DMS 273 (cell line): ENCODE data around the gene IGFBPL1.

Source experiments
- DNase-seq: peaks from one replicate; lab custom pipeline; 2025; ENCODE audit not compliant: unreplicated experiment; lab: John Stamatoyannopoulos, UW

Gene IGFBPL1

DNA sequence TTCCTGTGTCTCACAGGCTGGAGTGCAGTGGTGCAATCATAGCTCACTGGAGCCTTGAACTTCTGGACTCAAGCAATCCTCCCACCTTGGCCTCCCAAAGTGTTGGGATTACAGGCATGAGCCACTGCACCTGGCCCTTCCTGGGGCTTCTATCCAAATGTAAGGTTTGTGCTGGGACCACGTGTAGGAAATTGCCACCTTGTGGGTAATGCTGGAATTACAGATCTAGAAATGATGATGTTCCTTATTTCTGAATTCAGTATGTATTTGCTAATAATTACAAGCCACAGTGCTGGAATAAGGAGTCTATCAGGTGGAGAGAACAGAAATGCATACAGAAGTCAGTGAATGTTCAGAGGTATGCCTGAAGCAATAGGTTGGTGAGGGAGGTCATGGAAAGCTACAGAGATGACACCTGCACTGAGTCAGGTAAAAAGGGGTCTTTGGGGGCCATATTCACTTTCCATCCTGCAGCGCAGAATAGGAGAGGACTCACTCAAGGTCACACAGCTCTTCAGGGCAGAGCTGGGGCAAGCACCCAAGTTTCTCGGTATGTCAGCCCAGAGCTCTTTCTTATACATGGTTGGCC, 8.8 kb upstream of the IGFBPL1 start:
- peak; percentile 77 for DNase-seq

DNA sequence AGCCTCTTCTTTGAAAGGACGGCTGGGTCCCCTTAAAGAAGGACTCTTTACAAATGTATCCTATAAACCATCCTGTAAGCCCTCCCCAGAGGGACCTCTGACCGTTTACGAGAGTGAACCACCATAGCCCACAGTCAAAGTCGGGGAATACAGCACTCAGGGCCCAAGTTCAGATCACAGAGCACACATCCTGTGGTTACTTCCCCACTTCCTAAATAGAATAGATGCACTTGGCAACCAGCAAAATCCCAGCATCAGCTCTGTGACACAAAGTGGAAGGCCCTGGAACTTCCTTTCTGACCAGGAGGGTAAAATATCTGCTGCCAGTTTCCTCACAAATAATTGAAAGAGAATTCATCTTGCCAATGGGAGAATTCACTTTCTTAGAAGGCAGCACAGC, 6.9 kb upstream of the IGFBPL1 start:
- DNase-seq, result no peak

DNA sequence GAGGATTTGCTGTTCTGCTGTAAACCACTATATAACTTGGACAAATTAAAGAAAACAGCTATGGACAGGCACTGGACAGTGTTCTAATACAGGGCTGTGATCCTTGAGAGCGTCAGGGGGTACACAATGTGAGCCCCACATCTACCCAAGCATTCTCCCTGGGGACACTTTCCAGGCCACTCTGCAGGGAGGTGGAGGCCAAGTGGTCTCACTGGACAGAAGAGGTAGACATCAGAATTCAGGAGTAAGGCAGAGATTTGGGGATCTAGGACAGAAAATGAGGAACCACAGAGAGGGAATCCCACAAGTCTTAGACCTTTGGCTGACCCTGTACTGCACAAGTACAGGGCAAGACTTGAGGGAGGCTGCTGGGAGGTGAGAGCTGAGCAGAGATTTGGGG, 3.8 kb upstream of the IGFBPL1 start:
- DNase-seq, result no peak

DNA sequence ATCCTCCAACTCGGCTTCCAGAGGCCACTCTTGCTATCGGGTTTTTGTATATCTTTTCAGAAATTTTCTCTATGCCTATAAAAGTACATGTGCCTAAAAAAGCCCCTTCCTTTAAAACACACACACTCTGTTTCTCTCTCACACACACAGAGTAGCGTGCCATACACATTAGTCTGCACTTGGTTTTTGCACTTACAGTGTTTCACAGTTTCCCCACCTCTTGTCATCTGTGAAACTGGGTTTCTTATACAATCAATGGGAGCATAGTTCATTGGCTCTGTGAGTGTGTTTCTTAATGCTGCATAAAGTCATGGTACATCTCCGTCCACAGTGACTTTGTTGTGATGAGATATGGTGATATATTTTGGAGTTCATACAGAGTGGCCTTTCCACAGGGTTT, 664 bp upstream of the IGFBPL1 start:
- no peak for DNase-seq

DNA sequence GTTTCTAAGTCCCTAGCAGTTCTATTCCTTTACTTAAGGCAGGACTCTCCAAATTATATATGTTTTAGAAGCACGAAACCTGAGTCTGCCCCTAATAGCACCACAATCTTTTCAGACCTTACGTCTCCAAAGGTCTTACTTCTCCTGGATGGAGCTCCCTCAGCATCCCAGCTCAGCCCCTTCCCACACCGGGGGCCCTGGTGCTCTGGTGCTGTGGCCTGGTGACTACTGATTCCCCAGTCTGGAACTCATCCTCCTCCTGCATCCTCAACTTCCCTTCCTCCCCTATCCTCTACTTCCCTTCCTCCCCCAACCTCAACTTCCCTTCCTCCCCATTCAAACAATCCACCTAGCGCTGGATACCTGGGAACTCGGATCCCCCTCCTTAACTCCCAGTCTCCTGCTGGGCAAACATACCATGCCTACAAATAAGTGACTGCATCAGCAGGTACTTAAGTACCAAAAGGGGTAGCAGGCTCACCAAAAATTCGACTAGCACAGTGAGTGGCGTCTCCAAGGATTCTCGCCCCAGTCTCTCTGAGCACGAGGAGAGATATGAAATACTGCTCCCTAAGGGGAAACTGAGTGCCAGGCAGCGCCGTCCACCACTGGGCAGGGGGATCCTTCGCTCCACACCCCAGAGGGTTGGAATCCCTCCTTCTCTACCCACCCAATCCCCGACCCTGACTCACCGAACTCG, 831 bp downstream of the IGFBPL1 start:
- peak; percentile 77 for DNase-seq

DNA sequence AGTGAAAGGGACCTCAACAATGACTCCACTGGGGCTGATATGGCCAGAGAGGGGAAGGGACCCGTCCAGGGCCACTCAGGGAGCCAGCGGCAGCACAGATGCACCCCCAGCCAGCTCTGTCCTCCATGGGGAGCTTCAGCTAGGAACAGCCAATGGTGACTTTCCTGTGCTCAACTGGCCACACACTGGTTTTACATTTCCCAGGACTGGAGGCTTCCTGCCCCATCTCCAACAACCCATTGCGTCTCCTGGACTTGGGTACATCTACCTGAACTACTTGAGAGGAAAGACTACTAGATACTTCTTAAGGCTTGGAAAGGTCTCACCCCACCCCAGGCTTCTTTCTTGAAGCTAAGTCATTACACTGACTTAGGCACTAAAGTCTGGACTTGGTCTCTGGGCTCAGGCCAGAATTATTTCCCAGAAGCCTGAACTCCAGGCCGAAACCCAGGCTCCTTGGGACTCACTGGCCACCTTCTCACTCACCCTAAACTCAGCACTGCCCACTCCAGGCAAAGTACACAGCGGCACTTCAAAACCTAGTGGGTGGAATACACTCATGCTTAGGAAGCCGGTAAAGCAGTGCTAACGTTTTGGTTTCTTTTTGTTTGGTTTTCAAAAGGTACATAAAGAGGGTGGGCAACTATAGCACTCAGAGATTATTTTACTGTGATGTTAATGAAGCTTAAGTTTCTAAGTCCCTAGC, 1.5 kb downstream of the IGFBPL1 start:
- peak; percentile 65 for DNase-seq

DNA sequence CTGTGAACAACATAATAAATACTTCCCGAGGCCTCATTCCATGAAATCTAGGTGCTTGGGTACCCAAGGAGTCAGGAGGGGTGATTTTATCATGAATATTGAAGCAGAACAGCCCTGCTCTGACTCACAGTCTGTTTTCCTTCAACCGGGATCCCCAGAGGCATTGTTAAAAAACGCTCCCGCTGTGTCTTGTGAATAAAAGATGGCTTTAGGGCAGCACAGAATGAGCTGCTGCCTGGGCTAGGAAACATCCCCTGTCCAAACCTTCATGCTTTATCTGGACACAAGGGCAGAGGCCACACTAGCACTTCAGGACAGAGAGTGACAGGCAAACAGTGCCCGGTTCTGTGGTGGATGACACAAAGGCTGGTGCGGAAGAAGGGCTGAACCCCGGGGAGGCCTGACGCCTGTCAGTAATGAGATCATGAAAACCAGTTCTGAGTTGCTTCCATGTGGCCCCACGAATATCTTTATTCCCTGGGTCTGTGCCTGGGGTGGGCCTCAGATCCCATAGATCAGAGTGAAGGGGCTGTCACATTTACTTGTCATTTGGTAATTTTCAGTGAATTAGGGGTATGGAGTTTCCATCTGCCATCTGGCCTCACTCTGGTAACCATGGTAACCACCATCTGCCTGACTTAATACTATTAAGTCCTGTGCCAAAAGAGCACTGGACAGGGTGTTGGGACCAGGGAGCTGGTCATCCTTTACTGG, 2.6 kb downstream of the IGFBPL1 start:
- DNase-seq, result peak; percentile 93

DNA sequence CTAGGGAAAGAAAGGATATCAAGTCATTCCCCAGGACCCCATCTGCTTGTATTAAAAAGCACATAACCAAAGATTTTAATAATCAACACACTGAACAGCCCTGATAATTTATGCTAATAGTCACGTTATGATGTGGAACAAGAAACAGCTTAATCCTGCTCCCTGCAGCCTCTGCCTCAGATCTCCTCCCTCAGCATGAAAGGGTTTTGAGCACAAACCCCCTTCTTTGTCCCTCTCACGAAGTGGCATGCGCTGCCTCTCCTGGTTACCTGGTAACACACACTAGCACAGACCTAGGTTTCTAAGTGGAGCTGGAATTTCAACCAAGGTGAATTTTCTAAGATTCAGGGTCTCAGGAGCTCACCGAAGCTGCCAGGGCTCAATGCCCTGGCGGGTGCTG, 5.1 kb downstream of the IGFBPL1 start:
- no peak for DNase-seq

DNA sequence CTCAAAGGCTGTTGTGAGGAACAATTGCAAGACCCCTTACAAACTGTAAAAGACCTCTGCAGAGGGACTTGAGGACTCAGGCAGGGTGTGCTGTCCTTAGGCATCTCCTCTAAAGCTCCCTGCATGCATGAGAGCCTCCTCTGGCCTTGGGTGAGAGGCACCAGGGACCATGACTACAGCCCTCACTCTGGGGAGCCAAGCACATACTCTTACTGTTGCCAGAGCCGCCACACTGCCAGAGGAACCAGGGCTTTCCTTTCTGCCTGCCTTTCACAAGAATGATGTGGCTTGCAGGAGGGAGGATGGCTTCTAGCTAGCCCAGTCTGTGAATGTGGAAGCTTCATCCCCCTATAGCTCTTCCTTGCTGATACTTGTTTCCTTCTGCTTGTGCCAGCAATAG, 5.9 kb downstream of the IGFBPL1 start:
- DNase-seq, result no peak

DNA sequence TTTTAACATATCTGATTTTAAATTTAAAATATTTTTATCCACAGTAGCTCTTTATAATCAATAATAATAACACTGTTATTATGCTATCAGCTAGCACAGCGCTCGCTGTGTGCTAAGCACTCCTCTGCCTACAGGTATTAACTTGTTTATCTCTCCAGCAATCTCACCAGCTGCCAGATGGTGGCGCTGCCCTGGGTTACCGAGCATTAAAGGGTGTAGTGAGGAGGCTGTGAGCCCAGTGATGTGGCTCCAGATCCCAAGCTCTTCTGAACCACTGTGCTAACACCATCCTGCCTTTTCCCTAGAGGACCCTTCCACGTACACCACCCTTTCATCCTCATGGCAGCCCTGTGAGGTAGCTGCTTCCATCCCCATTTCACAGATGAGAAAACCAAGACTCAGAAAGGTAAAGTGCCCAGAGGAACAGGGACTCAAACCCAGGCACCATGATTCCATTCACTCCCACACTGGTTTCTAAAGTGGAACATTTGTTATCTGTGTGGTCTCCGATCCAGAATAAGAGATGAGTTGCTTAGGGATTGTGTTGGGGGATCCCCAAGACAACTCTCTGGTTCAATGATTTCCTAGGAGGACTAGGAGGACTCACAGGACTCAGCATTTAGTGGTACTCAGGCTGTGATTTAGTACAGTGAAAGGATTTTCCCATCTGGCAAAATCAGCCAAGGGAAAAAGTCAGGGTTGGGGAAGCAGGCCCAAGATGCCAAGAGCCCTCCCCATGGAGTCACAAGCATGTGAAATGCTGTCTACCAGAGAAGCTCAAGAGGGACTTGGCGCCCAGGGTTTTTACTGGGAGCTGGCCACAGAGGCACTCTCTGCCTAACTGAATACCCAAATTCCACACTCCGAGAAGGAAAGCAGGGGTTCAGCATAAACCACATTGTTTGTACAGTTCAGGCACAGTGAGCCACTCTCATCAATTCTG, 7.0 kb downstream of the IGFBPL1 start:
- peak; percentile 85 for DNase-seq

DNA sequence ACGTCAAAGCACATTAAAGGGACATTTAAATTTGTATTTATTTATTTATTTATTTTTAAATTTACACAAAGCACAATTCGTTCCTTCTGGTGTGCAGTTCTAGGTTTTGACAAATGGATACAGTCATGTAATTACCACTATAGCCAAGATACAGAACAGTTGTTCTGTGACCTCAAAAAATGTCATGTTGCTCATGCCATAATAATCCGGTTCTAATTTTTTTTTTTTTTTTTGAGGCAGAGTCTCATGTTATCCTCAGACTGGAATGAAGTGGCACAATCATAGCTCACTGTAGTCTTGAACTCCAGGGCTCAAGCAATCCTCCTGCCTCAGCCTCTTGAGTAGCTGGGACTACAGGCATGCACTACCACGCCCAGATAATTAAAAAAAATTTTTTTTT, 7.8 kb downstream of the IGFBPL1 start:
- no peak for DNase-seq

DNA sequence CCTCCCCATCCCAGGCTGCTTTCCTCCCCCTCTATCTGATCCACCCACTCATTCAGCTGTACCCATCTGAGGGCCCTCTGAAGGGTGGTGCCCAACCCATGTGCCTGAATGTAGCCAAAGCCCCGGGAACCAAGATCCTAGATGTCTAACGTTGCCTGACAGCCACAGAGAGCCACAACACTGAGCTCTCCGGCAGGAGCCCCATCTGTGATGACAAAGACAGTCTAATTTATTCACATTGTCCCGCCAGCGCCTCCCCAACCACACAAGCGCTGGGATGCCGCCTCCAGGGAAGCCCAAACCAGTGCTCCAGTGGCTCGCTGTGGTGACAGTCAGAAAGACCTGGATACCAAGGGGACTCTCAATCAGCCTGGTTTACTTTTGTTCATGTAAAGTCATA, 8.4 kb downstream of the IGFBPL1 start:
- DNase-seq, result peak; percentile 68

DNA sequence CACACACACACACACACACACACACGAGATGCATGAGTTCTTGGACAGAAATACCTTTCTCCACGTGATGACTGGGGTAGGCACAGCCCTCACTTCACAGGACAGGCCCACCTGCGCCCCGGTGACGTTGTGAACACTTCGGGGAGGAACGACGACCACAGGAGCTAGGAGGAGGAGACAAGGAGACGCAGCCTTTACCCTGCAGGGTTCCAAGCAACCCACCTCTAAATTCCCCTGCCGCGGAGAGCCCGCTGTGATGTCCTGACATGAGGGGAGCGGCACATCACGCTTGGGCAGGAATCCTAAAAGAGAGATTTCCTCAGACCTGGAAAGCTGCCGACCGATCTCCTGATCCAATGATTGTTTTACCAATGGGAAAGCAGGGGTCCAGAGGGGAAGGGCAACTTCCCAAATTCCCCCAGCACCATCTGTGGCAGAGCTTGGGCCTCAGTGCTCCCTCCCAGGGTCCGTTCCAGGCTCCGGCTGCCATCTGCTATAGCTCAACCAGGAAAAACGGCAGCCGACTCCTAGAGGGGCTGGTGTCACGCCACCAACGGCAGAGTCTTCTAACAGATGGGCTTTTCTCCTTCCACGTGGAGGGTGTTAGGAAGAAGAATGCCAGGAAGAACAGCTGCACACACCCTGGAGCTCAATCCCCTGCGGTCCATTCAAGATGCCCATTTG, 10.1 kb downstream of the IGFBPL1 start:
- DNase-seq, result peak; percentile 99

DNA sequence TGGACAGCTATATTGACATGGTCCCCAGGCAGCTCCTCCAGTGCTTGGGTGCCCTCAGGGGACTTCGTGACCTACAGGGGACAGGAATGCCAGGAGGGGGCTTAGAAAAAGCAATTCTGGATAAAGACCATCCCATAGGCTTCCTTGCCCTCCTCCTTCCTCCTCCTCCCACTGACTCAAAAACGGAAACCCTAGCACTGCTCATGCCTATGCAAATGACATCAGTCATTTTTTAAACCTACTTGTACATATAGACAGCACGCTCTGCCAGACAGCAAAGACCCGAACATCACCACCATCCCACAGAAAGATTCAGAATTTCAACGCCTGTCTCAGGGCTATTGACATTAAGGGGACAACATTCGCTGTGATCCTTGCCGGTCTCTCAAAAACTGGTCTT, 11.0 kb downstream of the IGFBPL1 start:
- no peak for DNase-seq

DNA sequence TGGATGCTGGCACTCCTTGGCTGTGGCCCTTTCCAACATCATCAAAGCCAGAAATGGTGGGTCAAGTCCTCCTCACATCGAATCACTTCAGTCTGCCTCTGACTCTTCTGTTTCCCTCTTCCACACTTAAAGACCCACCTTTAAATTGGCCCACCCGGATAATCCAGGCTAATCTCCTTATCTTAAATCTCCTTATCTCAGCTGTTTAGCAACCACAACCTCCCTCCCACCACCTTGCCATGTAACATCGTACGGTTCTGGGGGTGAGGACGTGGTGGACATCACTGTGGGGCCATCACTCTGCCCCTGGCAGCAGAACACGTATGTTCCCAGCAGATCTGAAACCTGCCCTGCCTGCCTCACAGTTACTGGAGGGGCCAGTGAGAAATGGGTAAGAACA, 11.5 kb downstream of the IGFBPL1 start:
- no peak for DNase-seq

DNA sequence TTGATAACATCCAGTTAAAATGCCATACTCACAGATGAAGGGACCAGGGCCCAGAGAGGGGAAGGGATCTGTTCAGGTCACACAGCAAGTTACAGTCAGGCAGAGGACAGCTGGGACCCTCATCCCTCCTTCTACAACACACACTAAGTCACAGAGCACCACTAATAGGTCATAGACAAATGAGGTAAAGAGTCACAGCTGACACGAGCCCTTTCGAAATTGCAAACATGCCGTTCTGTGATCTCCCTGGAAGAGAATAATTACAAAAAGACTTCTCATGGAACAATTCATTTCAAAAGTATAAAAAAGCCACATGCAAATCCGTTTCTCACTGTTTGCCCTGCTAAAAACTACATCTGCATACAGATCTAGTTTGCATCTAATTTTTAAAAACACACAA, 15.5 kb downstream of the IGFBPL1 start:
- DNase-seq, result no peak

DNA sequence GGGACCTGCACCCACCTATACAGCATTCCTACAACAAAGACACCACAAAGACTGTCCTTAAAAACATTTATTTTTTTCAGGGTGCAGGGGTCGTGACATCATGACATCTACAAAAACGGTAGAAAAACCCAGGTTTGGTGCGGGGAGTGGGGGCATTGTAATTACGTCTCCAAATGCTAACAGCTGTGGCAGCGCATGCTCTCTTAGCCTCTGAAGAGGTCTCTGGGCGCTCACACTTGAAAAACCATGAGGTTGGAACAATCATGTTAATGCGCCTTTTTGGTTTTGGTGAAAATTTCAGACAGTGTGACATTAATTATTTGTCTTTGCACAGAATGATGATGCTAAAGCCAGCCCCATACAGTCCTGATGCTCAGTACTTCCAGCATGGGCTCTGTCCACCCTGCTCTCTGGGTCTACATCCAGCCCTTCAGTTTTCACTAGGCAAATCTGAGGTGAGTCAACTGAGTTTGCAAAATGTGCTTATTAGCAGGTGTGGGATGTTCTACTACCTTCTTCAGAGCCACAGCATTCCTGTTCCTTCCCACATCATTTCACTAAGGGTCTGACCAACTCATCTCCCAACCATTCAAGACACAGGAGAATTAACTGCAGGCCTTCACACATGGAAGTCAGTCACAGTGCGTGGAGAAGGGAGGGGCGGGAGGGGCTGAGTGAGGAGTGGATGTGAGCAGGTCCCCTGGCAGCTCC, 17.6 kb downstream of the IGFBPL1 start:
- DNase-seq, result no peak

DNA sequence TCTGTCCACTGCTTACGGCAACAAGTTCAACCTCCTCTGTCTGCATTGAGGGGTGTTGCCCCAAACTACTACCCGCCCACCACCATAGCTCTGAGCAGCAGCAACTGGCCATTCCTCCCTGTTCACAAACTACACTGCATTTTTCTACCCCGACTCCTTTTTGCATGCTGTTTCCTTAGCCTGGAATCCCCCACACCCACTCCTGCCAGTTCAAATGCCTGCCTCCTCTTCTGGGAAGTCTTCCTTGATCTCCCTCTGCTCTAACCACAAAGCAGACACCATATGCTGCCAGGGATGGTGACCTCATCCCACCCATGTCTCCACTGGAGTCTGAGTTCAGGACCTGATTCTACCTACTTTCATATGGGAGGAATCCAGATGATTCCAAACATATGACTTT, 18.5 kb downstream of the IGFBPL1 start:
- peak; percentile 47 for DNase-seq

DNA sequence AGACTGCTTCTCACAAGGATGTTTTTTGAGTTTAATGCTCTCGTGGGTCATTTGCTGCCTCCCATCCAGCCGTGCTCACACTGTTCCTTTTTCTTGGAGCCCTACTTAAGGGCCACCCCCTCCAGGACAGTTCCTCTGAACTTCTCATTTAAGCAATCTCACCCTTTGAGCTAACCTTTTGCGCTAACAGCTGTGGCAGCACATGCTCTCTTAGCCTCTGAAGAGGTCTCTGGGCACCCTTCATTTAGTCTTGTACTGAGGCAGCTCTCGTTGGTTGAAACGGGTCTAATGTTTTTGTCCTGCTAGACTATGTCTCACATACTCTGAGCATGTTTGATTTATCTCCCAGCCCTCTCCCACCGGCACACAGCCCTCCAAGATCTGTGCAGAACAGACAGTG, 19.9 kb downstream of the IGFBPL1 start:
- DNase-seq, result peak; percentile 42

DNA sequence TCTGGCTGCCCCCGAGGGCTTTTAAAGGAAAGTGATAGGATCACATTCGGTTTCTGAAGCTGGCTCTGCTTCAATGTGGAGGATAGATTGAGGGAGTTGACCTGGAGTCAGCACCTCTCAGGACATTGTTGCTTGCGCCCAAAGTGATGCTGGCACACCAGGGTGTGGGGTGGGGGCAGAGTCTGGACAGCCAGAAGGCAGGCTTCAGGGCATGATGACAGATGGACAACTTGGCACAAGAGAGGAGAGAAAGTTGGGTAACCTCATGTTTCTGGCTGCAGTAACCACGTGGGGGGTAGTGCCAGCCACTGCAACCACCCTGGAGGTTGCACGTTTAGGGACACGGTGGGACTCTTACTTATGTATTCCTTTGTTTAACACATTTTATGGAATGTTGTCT, 22.3 kb downstream of the IGFBPL1 start:
- peak; percentile 85 for DNase-seq
